ENCODE results near the gene RPS23. TPM values are rescaled to one million over a fixed set of nuclear protein-coding genes. Genes with fewer than 3 reads are reported as not detected.

RPS23 gene
- total RNA-seq, 1 donor, result 2,597 TPM

DNA sequence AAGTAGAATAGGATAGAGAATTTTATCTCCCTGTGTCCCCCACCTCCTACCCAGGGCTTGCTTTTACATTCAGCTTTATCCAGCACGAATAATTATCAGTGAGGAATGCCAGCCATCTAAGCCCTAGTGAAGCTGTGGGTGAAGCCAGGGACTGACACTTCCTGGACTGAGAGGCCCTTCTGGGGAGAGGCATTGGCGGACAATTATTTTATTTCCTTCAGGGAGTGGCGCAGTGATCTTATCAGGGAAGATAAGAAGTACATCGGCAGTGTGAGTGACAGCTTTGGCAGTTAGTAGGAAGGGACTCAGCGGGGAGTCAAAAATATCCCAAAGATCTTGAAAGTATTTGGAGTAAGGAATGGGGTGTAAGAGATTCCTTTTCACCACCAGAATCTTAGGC lies 34.9 kb upstream of the RPS23 start:
- H3K27ac ChIP-seq (ENCODE audit: low read depth, low read length), result peak overlapping the region; percentile 77
- peaks cover 9% of the 10 kb centered on the region for H3K4me1 ChIP-seq (ENCODE audit: insufficient read depth, low read length)
- H3K4me3 ChIP-seq (ENCODE audit: insufficient read depth, low read length), result no peak overlapping the region
- no peaks in the 10 kb centered on the region for H3K27me3 ChIP-seq (ENCODE audit: insufficient read depth, low read length)
- peak overlapping the region; percentile 74 for H3K4me2 ChIP-seq (ENCODE audit: insufficient read depth, low read length)
- DNase-seq (ENCODE audit: insufficient read length, low spot score, missing footprints), result no peak
- H3K36me3 ChIP-seq (ENCODE audit: insufficient read depth, low read length), result no peaks in the 10 kb centered on the region
- no peaks in the 10 kb centered on the region for H3K9me3 ChIP-seq (ENCODE audit: low read depth, low read length)
- H3K79me2 ChIP-seq (ENCODE audit: insufficient read depth, low read length), result no peaks in the 10 kb centered on the region
- TF ChIP-seq, protein P1, sequence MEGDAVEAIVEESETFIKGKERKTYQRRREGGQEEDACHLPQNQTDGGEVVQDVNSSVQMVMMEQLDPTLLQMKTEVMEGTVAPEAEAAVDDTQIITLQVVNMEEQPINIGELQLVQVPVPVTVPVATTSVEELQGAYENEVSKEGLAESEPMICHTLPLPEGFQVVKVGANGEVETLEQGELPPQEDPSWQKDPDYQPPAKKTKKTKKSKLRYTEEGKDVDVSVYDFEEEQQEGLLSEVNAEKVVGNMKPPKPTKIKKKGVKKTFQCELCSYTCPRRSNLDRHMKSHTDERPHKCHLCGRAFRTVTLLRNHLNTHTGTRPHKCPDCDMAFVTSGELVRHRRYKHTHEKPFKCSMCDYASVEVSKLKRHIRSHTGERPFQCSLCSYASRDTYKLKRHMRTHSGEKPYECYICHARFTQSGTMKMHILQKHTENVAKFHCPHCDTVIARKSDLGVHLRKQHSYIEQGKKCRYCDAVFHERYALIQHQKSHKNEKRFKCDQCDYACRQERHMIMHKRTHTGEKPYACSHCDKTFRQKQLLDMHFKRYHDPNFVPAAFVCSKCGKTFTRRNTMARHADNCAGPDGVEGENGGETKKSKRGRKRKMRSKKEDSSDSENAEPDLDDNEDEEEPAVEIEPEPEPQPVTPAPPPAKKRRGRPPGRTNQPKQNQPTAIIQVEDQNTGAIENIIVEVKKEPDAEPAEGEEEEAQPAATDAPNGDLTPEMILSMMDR (IDR thresholded peaks at IDR 0.05; ENCODE audit: extremely low read depth, low read depth, low read length), result no peak
- H4K20me1 ChIP-seq (ENCODE audit: insufficient read depth, low read length), result no peaks in the 10 kb centered on the region
- peak overlapping the region; percentile 89 for H2AFZ ChIP-seq (ENCODE audit: low read length)

DNA sequence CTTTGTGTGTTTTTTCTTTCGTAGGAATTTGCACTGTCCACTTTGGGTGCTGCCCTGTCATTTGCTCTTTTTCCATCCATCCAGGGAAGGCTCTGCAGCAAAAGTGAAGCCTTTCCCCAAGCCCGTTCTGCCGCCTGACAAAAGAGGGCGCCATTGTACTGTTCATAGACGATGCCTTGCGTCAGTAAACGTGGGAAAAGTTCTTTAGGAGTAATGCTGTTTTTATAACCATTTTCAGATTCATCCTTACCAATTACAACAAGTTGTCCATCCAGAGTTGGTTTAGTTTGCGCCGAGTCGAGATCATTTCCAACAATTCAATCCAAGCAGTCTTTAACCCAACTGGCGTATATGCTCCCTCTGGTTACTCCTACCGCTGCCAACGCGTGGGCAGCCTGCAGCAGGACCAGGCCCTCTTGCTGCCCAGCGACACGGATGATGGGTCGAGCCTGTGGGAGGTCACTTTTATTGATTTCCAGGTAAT lies 34.3 kb upstream of the RPS23 start:
- peak overlapping the region; percentile 52 for H3K4me3 ChIP-seq (ENCODE audit: insufficient read depth, low read length)
- H2AFZ ChIP-seq (ENCODE audit: low read length), result peak overlapping the region; percentile 89
- no peaks in the 10 kb centered on the region for H4K20me1 ChIP-seq (ENCODE audit: insufficient read depth, low read length)
- peak overlapping the region; percentile 77 for H3K27ac ChIP-seq (ENCODE audit: low read depth, low read length)
- no peaks in the 10 kb centered on the region for H3K36me3 ChIP-seq (ENCODE audit: insufficient read depth, low read length)
- peak; percentile 75 for DNase-seq (ENCODE audit: insufficient read length, low spot score, missing footprints)
- peaks cover 9% of the 10 kb centered on the region for H3K4me1 ChIP-seq (ENCODE audit: insufficient read depth, low read length)
- no peaks in the 10 kb centered on the region for H3K79me2 ChIP-seq (ENCODE audit: insufficient read depth, low read length)
- no peaks in the 10 kb centered on the region for H3K9me3 ChIP-seq (ENCODE audit: low read depth, low read length)
- peak overlapping the region; percentile 74 for H3K4me2 ChIP-seq (ENCODE audit: insufficient read depth, low read length)
- no peaks in the 10 kb centered on the region for H3K27me3 ChIP-seq (ENCODE audit: insufficient read depth, low read length)
- TF ChIP-seq, protein P1 (IDR thresholded peaks at IDR 0.05; ENCODE audit: extremely low read depth, low read depth, low read length), result peak; percentile 99

DNA sequence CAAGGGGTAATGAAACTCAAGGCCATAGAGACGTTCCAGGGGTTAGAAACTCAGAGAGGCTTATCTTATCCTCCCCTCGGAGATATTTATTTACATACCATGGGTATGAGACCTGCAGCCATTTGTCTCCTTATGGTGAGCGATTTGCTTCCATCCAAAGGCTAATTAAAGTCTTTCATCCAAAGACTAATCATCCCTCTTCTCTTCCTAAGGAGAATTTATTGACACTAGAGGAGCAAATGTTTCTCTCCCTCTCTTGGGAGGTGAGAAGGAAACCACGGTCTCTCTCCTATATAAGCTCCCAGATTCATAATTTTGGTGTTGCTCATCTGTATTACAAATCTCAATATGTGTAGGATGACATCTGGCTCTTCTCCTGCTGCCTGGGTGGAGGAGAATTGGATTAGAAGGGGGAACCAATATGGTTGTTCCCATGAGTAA lies 31.0 kb upstream of the RPS23 start:
- no peak overlapping the region for H3K27ac ChIP-seq (ENCODE audit: low read depth, low read length)
- H2AFZ ChIP-seq (ENCODE audit: low read length), result peak overlapping the region; percentile 4
- no peak for DNase-seq (ENCODE audit: insufficient read length, low spot score, missing footprints)
- no peak overlapping the region for H3K4me2 ChIP-seq (ENCODE audit: insufficient read depth, low read length)
- H3K4me1 ChIP-seq (ENCODE audit: insufficient read depth, low read length), result peaks cover 9% of the 10 kb centered on the region
- no peaks in the 10 kb centered on the region for H4K20me1 ChIP-seq (ENCODE audit: insufficient read depth, low read length)
- H3K27me3 ChIP-seq (ENCODE audit: insufficient read depth, low read length), result no peaks in the 10 kb centered on the region
- H3K4me3 ChIP-seq (ENCODE audit: insufficient read depth, low read length), result no peak overlapping the region
- no peaks in the 10 kb centered on the region for H3K9me3 ChIP-seq (ENCODE audit: low read depth, low read length)
- TF ChIP-seq, protein P1 (IDR thresholded peaks at IDR 0.05; ENCODE audit: extremely low read depth, low read depth, low read length), result no peak
- H3K79me2 ChIP-seq (ENCODE audit: insufficient read depth, low read length), result no peaks in the 10 kb centered on the region
- no peaks in the 10 kb centered on the region for H3K36me3 ChIP-seq (ENCODE audit: insufficient read depth, low read length)

DNA sequence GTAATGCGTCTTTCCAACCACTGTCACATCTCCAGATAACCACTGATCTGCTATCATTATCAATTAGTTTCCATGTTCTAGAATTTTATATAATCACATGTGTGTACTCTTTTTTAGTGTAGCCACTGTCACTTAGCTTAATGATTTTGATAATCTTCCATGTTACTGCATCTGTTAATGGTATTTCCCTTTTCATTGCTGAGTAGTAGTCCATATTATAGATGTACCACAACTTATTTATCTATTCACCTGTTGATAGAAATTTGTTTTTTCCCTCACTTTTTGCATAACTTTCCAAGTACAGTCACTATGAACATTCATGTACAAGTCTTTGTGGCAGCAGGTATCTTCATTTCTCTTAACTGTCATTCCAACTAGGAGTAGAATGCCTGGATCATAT lies 30.3 kb upstream of the RPS23 start:
- H4K20me1 ChIP-seq (ENCODE audit: insufficient read depth, low read length), result no peaks in the 10 kb centered on the region
- no peaks in the 10 kb centered on the region for H3K79me2 ChIP-seq (ENCODE audit: insufficient read depth, low read length)
- no peaks in the 10 kb centered on the region for H3K27me3 ChIP-seq (ENCODE audit: insufficient read depth, low read length)
- H3K4me2 ChIP-seq (ENCODE audit: insufficient read depth, low read length), result no peak overlapping the region
- H3K4me1 ChIP-seq (ENCODE audit: insufficient read depth, low read length), result peaks cover 9% of the 10 kb centered on the region
- H2AFZ ChIP-seq (ENCODE audit: low read length), result no peak overlapping the region
- H3K27ac ChIP-seq (ENCODE audit: low read depth, low read length), result no peak overlapping the region
- H3K4me3 ChIP-seq (ENCODE audit: insufficient read depth, low read length), result no peak overlapping the region
- DNase-seq (ENCODE audit: insufficient read length, low spot score, missing footprints), result no peak
- no peaks in the 10 kb centered on the region for H3K36me3 ChIP-seq (ENCODE audit: insufficient read depth, low read length)
- TF ChIP-seq, protein P1 (IDR thresholded peaks at IDR 0.05; ENCODE audit: extremely low read depth, low read depth, low read length), result no peak
- H3K9me3 ChIP-seq (ENCODE audit: low read depth, low read length), result no peaks in the 10 kb centered on the region
